HG02870 (cell line): ENCODE measurements around the gene RNF130.

Experiments
- ATAC-seq: cut with Tn5 transposase; IDR thresholded peaks from one replicate; pipeline ENCODE4 v1.9.1; 2021; ENCODE audit warnings: mild to moderate bottlenecking, moderate library complexity; ENCODE audit not compliant: unreplicated experiment

RNF130 gene

GRCh38 chr5:180060192-180060591 is 11.4 kb downstream of the RNF130 start:
- ATAC-seq: no peak

- no peak for ATAC-seq
Measured at GRCh38 chr5:180059326-180059725, 12.2 kb downstream of the RNF130 start.

DNA sequence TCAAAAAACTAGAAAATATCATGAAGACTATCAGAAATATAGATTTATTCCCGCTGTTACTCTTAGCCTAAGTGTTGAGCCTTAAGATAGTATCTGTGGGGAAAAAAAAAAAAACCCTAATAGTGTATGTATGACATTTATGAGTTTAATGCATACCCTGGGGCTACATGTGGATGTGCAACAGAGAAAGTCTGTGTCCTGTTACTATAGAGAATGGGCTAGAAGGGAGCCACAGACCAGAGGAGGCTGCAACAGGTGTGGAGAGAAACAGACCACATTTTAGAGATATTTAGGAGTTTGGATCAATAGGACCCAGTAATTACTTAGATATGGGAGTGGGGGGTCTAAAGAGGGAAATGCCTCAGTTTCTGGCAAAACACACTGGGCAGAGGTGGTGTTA is 15.4 kb downstream of the RNF130 start:
- no peak for ATAC-seq

GRCh38 chr5:180054226-180054625 is 17.3 kb downstream of the RNF130 start:
- ATAC-seq: no peak

GRCh38 chr5:180053061-180053602 is 18.4 kb downstream of the RNF130 start:
- no peak for ATAC-seq

DNA sequence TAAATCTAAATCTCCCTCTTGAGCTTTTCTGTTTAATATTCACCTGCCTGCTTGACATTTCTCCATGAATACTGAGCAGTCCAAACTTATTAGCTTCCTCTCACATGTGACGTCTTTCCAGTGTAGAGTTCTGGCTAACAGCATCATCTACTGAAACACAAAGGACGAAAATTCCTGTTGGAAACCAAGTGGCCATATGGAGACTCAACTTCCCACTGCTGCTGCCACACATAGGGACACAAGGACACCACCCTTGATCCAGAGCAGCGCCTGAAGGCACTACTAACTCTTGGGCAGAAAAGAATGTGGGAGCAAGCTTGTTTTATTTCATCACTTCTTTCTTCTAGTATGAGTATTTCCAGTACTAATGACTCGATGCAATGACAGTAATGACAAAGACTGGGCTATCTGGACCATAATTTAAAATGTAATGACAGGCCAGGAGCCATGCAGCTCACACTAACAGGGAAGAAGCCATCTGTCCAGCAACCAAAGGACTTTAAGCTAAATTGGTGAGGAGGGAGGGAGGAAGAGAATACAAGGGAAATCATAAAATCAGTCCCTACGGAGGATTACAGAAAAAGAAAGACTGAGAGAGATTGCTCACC is 19.2 kb downstream of the RNF130 start:
- no peak for ATAC-seq

DNA sequence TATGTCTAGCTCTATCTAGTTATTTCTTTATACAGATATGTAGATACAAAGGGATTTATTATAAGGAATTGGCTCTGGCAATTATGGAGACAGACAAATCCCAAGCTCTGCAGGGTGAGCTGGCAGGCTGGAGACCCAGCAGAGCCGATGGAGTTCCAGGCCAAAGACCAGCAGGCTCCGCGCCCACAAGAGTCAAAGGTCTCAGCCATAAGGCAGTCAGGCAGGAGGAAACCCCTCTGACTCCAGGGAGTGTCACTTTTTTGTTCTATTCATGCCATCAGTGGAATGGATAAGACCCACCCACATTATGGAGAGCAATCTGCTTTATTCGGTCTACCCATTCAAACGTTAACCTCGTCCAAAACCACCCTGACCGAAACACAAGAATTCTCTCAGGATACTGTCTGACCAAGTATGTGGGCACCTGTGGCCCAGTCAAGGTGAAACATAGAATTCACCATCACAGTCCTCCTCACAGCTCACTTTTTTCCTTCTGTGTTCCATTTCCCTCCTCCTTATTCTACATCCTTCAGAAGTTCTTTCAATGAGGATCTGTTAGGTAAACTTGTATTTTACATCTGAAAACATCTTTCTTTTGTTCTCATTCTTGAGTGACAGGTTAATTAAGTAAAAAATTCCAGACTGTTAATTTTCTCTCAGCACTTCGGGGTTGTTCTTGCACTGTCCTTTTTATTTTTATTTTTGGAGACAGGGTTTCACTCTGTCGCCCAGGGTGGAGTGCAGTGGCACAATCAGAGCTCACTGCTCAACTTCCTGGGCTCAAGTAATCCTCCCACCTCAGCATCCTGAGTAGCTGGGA is 21.2 kb downstream of the RNF130 start:
- ATAC-seq: no peak

GRCh38 chr5:180049185-180049548 is 22.4 kb downstream of the RNF130 start:
- no peak for ATAC-seq

DNA sequence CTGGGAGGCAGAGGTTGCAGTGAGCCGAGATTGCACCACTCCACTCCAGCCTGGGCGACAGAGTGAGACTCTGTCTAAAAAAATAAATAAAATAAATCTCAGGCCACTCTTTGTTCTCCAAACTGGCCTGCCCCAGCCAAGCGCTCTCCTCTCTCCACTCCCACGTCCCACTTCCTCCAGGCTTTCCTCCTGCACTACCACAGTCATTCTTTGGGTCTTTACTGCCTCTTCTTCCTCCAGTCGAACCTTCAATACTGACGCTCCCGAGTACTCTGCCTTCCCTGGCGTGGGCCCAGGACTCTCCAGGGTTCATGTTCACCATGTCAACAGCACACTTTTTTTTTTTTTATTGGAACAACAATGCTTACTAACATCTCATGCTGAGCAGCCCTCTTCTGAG is 23.9 kb downstream of the RNF130 start:
- ATAC-seq: no peak

DNA sequence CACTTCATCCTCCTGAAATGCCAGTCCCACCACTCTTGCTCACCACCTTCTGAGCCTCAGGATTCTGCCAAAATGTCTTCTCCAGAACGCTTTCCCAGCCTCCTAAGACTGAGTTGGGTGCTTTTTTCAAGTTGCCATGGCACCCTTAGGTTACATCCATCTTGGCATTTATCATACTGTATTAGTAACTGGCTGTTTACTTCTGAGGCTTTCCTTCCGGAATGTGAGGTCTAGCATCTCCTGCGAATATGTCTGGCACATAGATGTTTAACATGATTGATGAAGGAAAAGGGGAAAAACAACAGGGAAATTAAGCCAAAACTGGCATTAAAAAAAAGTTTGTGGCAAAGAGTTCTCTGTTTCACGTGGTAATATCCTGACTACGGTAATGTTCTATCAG is 24.9 kb downstream of the RNF130 start:
- no peak for ATAC-seq

- ATAC-seq: no peak
Measured at GRCh38 chr5:180045889-180046499, 25.6 kb downstream of the RNF130 start.

GRCh38 chr5:180043377-180043776 is 28.2 kb downstream of the RNF130 start:
- ATAC-seq: no peak

GRCh38 chr5:180041301-180042274 is 30.0 kb downstream of the RNF130 start:
- no peak for ATAC-seq

DNA sequence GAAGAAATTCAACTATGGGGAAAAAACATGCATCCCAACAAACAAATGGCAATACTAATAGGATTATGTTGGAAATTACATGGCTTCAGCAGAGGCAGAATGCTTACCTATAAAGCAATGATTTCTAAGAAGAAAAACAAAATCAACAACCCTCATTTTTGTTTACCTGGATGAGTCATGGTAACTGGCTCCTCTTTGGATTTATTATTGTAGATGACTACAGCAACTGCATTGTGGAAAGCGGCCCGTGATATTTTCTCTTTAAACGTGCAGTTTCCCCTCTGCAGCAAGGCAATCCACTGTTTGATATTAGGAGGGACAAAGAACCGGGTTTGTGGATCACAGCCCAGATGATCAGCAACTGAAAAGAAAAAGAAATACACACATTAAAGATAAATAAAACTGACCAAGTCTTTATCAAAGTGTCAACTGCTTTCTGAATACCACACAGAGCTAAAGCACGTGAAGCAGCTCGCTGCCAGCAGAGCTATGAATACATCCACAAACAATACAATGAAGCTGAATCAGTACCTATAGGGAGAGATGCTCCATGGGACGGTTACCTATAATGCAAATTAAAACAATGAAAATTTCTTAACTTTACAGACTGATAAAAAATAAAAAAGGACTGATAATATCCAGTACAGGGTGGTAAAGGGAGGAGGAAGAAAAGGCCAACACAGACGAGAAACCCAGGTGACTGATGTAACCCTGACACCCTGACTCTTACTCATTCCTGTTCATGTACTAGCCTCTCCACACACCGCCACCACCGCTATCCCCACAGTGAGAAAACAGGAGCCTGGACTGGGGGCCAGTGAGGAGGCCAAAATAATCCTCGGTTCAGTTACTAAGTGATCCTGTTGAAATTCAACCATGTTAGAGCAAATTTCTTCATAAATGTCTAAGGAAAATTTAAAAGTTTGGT is 31.0 kb downstream of the RNF130 start:
- no peak for ATAC-seq

- no peak for ATAC-seq
Measured at GRCh38 chr5:180035206-180035931, 36.2 kb downstream of the RNF130 start.

DNA sequence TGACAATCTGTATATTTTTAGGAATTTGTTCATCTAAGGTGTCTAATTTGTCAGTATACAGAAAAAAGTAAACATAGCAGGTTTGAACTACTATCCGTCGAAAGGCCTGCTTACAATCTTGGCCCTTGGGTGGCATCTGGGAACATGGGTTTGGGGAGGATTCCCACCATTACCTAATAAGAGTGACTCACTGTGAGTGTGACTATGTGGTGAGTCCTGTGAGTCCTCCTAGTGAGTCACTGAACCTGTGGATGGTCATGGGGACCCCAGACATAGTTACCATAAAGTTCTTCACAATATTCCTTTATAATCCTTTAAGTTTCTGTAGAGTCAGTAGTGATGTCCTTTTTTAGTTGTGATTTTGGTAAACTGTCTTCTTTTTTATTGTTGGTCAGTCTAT is 37.0 kb downstream of the RNF130 start:
- no peak for ATAC-seq

DNA sequence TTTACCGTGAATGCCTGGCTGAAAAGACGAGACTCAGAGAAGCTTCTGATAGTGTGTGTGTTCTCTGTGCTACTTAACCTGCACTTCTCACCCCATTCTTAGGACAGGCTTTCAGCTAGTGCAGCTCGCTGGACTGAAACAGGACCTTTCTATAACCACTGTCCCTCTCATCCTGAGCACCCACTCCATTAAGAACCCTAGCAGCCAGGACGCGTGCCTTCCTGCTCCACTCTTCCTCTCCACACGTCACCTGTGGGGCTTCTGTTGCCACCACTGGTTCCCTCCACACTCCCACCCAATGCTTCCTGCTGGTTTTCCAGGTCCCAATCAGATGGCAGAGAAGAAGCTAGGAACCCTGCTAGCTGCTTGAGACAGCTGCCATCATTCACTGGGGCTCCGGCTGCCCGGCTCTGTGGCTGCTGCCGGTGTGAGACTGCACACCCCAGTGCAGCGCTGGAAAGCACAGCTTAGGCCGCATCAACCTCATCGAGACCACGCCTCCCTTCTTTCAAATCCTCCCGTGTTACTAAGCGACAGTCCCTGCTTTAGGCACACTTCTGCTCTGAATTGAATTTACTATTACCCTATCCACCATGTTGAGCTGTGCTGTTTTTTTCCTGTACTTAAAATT is 44.0 kb downstream of the RNF130 start:
- no peak for ATAC-seq

DNA sequence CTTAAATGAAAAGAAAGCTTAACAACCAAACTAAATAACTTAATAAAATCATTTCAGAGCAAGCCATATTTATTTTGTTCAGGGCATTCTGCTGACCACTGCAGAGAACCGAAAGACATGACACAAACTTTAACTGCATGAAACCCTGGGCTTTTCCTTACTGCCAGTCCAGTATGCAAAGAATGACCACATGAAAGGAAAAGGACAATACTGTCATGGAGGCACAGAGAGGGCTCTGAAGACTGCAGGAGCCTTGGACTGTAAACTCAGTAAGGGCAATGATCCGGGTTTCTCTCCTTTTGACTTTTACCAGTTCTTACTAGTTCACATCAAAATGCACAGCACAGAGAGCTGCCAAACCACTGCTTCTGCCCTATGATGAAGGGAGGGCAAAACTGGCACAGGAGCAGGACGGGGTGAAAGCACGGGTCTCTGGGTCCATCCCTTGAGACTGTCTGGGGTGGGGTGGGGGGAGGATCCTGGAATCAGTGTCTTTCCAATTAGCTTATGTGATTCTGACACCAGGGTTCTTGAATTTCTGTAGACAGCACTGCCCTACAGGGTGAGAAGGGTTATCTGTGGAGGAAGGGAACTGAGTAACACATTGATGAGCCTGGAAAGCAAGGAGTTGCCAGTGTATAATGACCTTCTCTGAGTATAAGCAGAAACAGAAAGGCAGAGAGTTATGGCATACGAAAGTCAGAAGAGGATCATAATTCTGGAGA is 44.7 kb downstream of the RNF130 start:
- no peak for ATAC-seq
